Upper lobe of left lung (tissue), 6 donors: Measurements from ENCODE around the gene TMEM63A. TPM values are rescaled to one million over a fixed set of nuclear protein-coding genes. Genes with fewer than 3 reads are reported as not detected.

ENCODE experiments used
- ATAC-seq, 2 donors: fragments of 200-7000 bp; cut with Tn5 transposase; one replicate each; pipeline ENCODE4 v1.9.1; 2022; ENCODE audit warnings: mild to moderate bottlenecking in 2 of 2, moderate library complexity in 2 of 2; ENCODE audit not compliant: low FRiP score in 2 of 2
- DNase-seq, 2 donors: peaks; one replicate each; pipeline ENCODE4 v3.0.0-alpha.2; 2019 to 2020
- H3K27ac ChIP-seq, 4 donors: fragments of 200-600 bp; sonication (generic); one replicate each; pipeline ENCODE4 v1.5.1; 2016 to 2019
- H3K27me3 ChIP-seq, 4 donors: fragments of 200-600 bp; sonication (generic); one replicate each; pipeline ENCODE4 v1.5.1; 2017 to 2019
- H3K36me3 ChIP-seq, 4 donors: fragments of 200-600 bp; sonication (generic); one replicate each; pipeline ENCODE4 v1.5.1; 2016 to 2019
- H3K4me1 ChIP-seq, 4 donors: fragments of 200-600 bp; sonication (generic); one replicate each; pipeline ENCODE4 v1.5.1; 2018 to 2019
- H3K4me3 ChIP-seq, 4 donors: fragments of 200-600 bp; sonication (generic); one replicate each; pipeline ENCODE4 v1.5.1; 2017 to 2019; ENCODE audit warnings: mild to moderate bottlenecking in 2 of 4, moderate library complexity in 1 of 4
- H3K9me3 ChIP-seq, 4 donors: fragments of 200-600 bp; sonication (generic); one replicate each; pipeline ENCODE4 v1.5.1; 2018 to 2019
- CTCF ChIP-seq, 6 experiments: fragments of 450-650 bp in 4 of 6; fragments of 200-600 bp in 2 of 6; sonication (generic) in 2 of 6; IDR thresholded peaks; one replicate each; pipeline ENCODE4 v1.5.1; 2016 to 2019; ENCODE audit warnings: antibody characterized with exemption in 6 of 6
- EP300 ChIP-seq, 4 donors: sonication (generic); formaldehyde crosslinking; IDR thresholded peaks; one replicate each; pipeline ENCODE4 v1.5.1; 2017; ENCODE audit warnings: antibody characterized with exemption in 4 of 4, control low read depth in 2 of 4
- POLR2A ChIP-seq, 4 donors: fragments of 450-650 bp; IDR thresholded peaks; one replicate each; pipeline ENCODE4 v1.5.1; 2016 to 2017; ENCODE audit warnings: antibody characterized with exemption in 4 of 4, mild to moderate bottlenecking in 2 of 4
- POLR2AphosphoS5 ChIP-seq, 2 donors: sonication (generic); formaldehyde crosslinking; IDR thresholded peaks; one replicate each; pipeline ENCODE4 v1.5.1; 2017; ENCODE audit warnings: antibody characterized with exemption in 2 of 2
- WGBS, 2 donors: methylation state at CpG; one replicate each; pipeline ENCODE4 v1.1.5; 2017 to 2018; 5-methylcytosine and 5-hydroxymethylcytosine counted together
- total RNA-seq, 6 donors: library from RNA; depleted of rRNA in 4 of 6; stranded (reverse); fragments of >200 nt in 4 of 6; gene quantifications; one replicate each; pipeline versions ENCODE4 v1.1.0 to v1.2.1, GENCODE V29; 2016 to 2021
- donor health status: DM: no; HTN: no; CAD: no; lungs with moderate emphysema.
- donor health status: DM: no; HTN: yes; CAD: no; lungs with severe emphysema.

TMEM63A gene
- total RNA-seq, 6 donors from 2014 or later = 57.9 to 244 (median 105) TPM

- Histone ChIP-seq H3K27ac (peak overlapping the region in 1 of 4 donors; percentile 24), H3K27me3 (no peaks in the 10 kb centered on the region), H3K4me1 (peaks cover 6 to 19% (median 10%) of the 10 kb centered on the region in 4 donors), H3K4me3 (no peak overlapping the region), H3K36me3 (peaks cover 5 to 84% (median 56%) of the 10 kb centered on the region in 4 donors), H3K9me3 (no peaks in the 10 kb centered on the region)
- DNase-seq = no peak
- TF ChIP-seq EP300 (IDR thresholded peaks at IDR 0.05) (no peak), CTCF (IDR thresholded peaks at IDR 0.05) (no peak), POLR2A (IDR thresholded peaks at IDR 0.05) (no peak), POLR2AphosphoS5 (IDR thresholded peaks at IDR 0.05) (no peak)
- no peak for ATAC-seq
- 85 to 87% methylated on average over 9 to 18 of the region's 18 CpGs for WGBS, 2 donors
Measured at GRCh38 chr1:225844236-225845061, 37.7 kb downstream of the TMEM63A start.

- Histone ChIP-seq H3K27ac (peak overlapping the region in 1 of 4 donors; percentile 23), H3K9me3 (no peaks in the 10 kb centered on the region), H3K4me1 (peaks cover under 1 to 12% (median 8%) of the 10 kb centered on the region in 4 donors), H3K4me3 (no peak overlapping the region), H3K27me3 (no peaks in the 10 kb centered on the region), H3K36me3 (peaks cover 5 to 84% (median 60%) of the 10 kb centered on the region in 4 donors)
- ATAC-seq = no peak
- TF ChIP-seq POLR2A (IDR thresholded peaks at IDR 0.05) (no peak), POLR2AphosphoS5 (IDR thresholded peaks at IDR 0.05) (no peak), EP300 (IDR thresholded peaks at IDR 0.05) (no peak), CTCF (IDR thresholded peaks at IDR 0.05) (no peak)
- DNase-seq = no peak
- 82 to 87% methylated on average over 5 to 6 of the region's 6 CpGs for whole genome bisulfite sequencing, 2 donors
Measured at GRCh38 chr1:225843426-225843795, 38.8 kb downstream of the TMEM63A start.

- H3K9me3 ChIP-seq = no peaks in the 10 kb centered on the region
- peaks cover 5 to 82% (median 58%) of the 10 kb centered on the region in 4 donors for H3K36me3 ChIP-seq
- H3K4me3 ChIP-seq = no peak overlapping the region
- H3K27me3 ChIP-seq = no peaks in the 10 kb centered on the region
- TF ChIP-seq POLR2A (IDR thresholded peaks at IDR 0.05) (no peak), POLR2AphosphoS5 (IDR thresholded peaks at IDR 0.05) (no peak), EP300 (IDR thresholded peaks at IDR 0.05) (no peak), CTCF (IDR thresholded peaks at IDR 0.05) (no peak)
- ATAC-seq = no peak
- H3K27ac ChIP-seq = peak overlapping the region in 2 of 4 donors; percentile 15 to 23
- H3K4me1 ChIP-seq = peaks cover 0 to 12% (median 6%) of the 10 kb centered on the region in 4 donors
- DNase-seq = no peak
- 95 to 97% methylated on average over 6 of the region's 6 CpGs for whole genome bisulfite sequencing, 2 donors
Measured at GRCh38 chr1:225842788-225843425, 39.3 kb downstream of the TMEM63A start.

- Histone ChIP-seq H3K36me3 (peaks cover 3 to 81% (median 56%) of the 10 kb centered on the region in 4 donors), H3K9me3 (no peaks in the 10 kb centered on the region), H3K4me1 (peaks cover 0 to 5% (median 3%) of the 10 kb centered on the region in 4 donors), H3K4me3 (no peak overlapping the region), H3K27me3 (no peaks in the 10 kb centered on the region), H3K27ac (peak overlapping the region in 3 of 4 donors; percentile 11 to 42 (median 15))
- DNase-seq = no peak
- ATAC-seq = no peak
- WGBS, 2 donors = 79 to 80% methylated on average over 12 of the region's 12 CpGs
- no peak for TF ChIP-seq POLR2A (IDR thresholded peaks at IDR 0.05)
- TF ChIP-seq POLR2AphosphoS5 (IDR thresholded peaks at IDR 0.05) = no peak
- no peak for TF ChIP-seq CTCF (IDR thresholded peaks at IDR 0.05)
- TF ChIP-seq EP300 (IDR thresholded peaks at IDR 0.05) = no peak
Measured at GRCh38 chr1:225842074-225842473, 40.1 kb downstream of the TMEM63A start.
